ENCODE results near the gene RAB33B.

The RAB33B gene

GRCh38 chr4:139476363-139476762 is 22.4 kb downstream of the RAB33B start:
- Histone ChIP-seq H3K79me2 (ENCODE audit: insufficient read depth, low read length) (no peaks in the 10 kb centered on the region), H3K4me2 (ENCODE audit: low read depth, low read length, poor library complexity, severe bottlenecking) (no peak overlapping the region), H3K4me3 (ENCODE audit: low read length, poor library complexity, severe bottlenecking) (no peak overlapping the region), H3K36me3 (ENCODE audit: insufficient read depth, low read length) (peaks cover 15% of the 10 kb centered on the region; the same call in 1 of the 2 replicates), H3K9me3 (ENCODE audit: insufficient read depth, low read depth, low read length) (no peaks in the 10 kb centered on the region), H4K20me1 (ENCODE audit: insufficient read depth, low read length, poor library complexity, severe bottlenecking) (no peaks in the 10 kb centered on the region), H3K9ac (ENCODE audit: low read depth, low read length, poor library complexity, severe bottlenecking) (no peak overlapping the region), H3K9me2 (replicated peaks; ENCODE audit: low read depth, low read length) (no peaks in the 10 kb centered on the region), H3K4me1 (ENCODE audit: insufficient read depth, low read length, poor library complexity, severe bottlenecking) (no peaks in the 10 kb centered on the region), H2AFZ (ENCODE audit: low read length) (no peak overlapping the region), H3K27me3 (ENCODE audit: insufficient read depth, low read length, poor library complexity, severe bottlenecking) (no peaks in the 10 kb centered on the region), H3F3A (ENCODE audit: low read depth) (no peaks in the 10 kb centered on the region)
- TF ChIP-seq CTCF (conservative IDR thresholded peaks at IDR 0.05; ENCODE audit: low read length), result no peak
- no peak for TF ChIP-seq EZH2phosphoT487 (IDR thresholded peaks at IDR 0.05; ENCODE audit: borderline replicate concordance)

DNA sequence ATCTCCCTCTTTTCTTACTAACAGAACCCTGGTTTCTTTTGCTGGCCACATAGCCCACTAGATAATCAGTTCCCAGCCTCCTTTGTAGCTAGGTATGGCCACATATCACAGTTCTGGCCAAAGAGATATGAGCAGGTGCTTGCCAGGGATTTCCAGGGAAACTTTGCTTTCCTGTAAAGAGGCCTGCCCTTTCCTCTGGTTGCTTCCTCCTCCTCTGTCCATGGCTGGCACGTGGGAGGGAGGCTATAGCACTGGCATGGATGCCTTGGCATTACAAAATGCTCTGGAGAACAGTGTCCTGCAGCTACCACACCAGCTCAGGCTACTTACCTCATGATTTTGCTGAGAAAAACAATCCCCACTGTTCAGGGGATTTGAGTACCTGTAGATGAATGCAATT is 27.5 kb downstream of the RAB33B start:
- Histone ChIP-seq H3K79me2 (ENCODE audit: insufficient read depth, low read length) (no peaks in the 10 kb centered on the region), H3K9me3 (ENCODE audit: insufficient read depth, low read depth, low read length) (no peaks in the 10 kb centered on the region), H3K9me2 (replicated peaks; ENCODE audit: low read depth, low read length) (no peaks in the 10 kb centered on the region), H2AFZ (ENCODE audit: low read length) (no peak overlapping the region), H3K27me3 (ENCODE audit: insufficient read depth, low read length, poor library complexity, severe bottlenecking) (no peaks in the 10 kb centered on the region), H4K20me1 (ENCODE audit: insufficient read depth, low read length, poor library complexity, severe bottlenecking) (no peaks in the 10 kb centered on the region), H3F3A (ENCODE audit: low read depth) (no peaks in the 10 kb centered on the region), H3K4me1 (ENCODE audit: insufficient read depth, low read length, poor library complexity, severe bottlenecking) (no peaks in the 10 kb centered on the region), H3K4me2 (ENCODE audit: low read depth, low read length, poor library complexity, severe bottlenecking) (no peak overlapping the region), H3K9ac (ENCODE audit: low read depth, low read length, poor library complexity, severe bottlenecking) (no peak overlapping the region), H3K4me3 (ENCODE audit: low read length, poor library complexity, severe bottlenecking) (no peak overlapping the region), H3K36me3 (ENCODE audit: insufficient read depth, low read length) (no peaks in the 10 kb centered on the region)
- TF ChIP-seq CTCF (conservative IDR thresholded peaks at IDR 0.05; ENCODE audit: low read length), result no peak
- no peak for TF ChIP-seq EZH2phosphoT487 (IDR thresholded peaks at IDR 0.05; ENCODE audit: borderline replicate concordance)

DNA sequence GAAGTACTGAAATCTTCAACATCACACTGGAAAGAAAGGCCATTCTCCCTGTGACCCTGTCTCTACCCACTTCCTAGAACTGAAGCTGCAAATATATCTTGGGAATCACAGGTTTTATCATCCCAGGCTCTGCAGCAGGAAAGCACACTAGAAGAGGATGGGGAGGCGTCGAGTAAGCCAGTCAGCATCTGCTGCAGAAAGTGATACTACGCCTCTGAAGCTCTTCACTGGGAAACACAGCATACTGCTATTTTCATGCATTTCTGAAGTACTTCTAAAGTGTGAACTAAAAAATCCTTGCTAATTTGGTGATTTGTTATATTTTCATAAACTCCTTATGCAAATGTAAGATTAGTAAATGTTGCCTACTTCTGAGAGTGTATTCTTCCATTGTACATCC is 29.1 kb downstream of the RAB33B start:
- Histone ChIP-seq H3K79me2 (ENCODE audit: insufficient read depth, low read length) (no peaks in the 10 kb centered on the region), H3K27me3 (ENCODE audit: insufficient read depth, low read length, poor library complexity, severe bottlenecking) (no peaks in the 10 kb centered on the region), H3K4me3 (ENCODE audit: low read length, poor library complexity, severe bottlenecking) (no peak overlapping the region), H2AFZ (ENCODE audit: low read length) (no peak overlapping the region), H3K9ac (ENCODE audit: low read depth, low read length, poor library complexity, severe bottlenecking) (no peak overlapping the region), H3K9me2 (replicated peaks; ENCODE audit: low read depth, low read length) (no peaks in the 10 kb centered on the region), H3K36me3 (ENCODE audit: insufficient read depth, low read length) (no peaks in the 10 kb centered on the region), H3K4me1 (ENCODE audit: insufficient read depth, low read length, poor library complexity, severe bottlenecking) (no peaks in the 10 kb centered on the region), H3K9me3 (ENCODE audit: insufficient read depth, low read depth, low read length) (no peaks in the 10 kb centered on the region), H3K4me2 (ENCODE audit: low read depth, low read length, poor library complexity, severe bottlenecking) (no peak overlapping the region), H4K20me1 (ENCODE audit: insufficient read depth, low read length, poor library complexity, severe bottlenecking) (no peaks in the 10 kb centered on the region), H3F3A (ENCODE audit: low read depth) (no peaks in the 10 kb centered on the region)
- no peak for TF ChIP-seq EZH2phosphoT487 (IDR thresholded peaks at IDR 0.05; ENCODE audit: borderline replicate concordance)
- no peak for TF ChIP-seq CTCF (conservative IDR thresholded peaks at IDR 0.05; ENCODE audit: low read length)

Measured in Loucy (cell line).